Activated CD4-positive, alpha-beta T cell treated with anti-CD3 and anti-CD28 coated beads, Interleukin-2, amount 10 ng/mL, durations not matched to agents 7 days and 5 days (primary cell): ENCODE data around the gene TNFRSF13B. TPM values are rescaled to one million over a fixed set of nuclear protein-coding genes. Genes with fewer than 3 reads are reported as not detected.
"Not testable (repeated sequence)": the region's sequence is repeated elsewhere in the genome, so short reads cannot be mapped to it uniquely, and the experiment has no call there.

Source experiments
- CTCF ChIA-PET: fragments of 350-600 bp; sonication (Branson Sonifier 250); formaldehyde crosslinking; loops from one replicate; lab custom pipeline; 2021; ENCODE audit warnings: antibody characterized with exemption; lab: Charles Lee
- POLR2A ChIA-PET: fragments of 350-600 bp; sonication (Branson Sonifier 250); formaldehyde crosslinking; loops from one replicate; lab custom pipeline; 2021; ENCODE audit warnings: antibody characterized with exemption; lab: Charles Lee
- DNase-seq: peaks from one replicate; pipeline ENCODE4 v3.0.0-alpha.2; 2020
- H3K27ac Mint-ChIP-seq: one replicate; pipeline ENCODE4 v1.8.0; 2021; ENCODE audit warnings: mild to moderate bottlenecking, moderate library complexity, mixed read lengths
- H3K27me3 Mint-ChIP-seq: one replicate; pipeline ENCODE4 v1.8.0; 2021; ENCODE audit warnings: mixed read lengths
- H3K36me3 Mint-ChIP-seq: one replicate; pipeline ENCODE4 v1.8.0; 2021; ENCODE audit warnings: low read depth, mixed read lengths
- H3K4me1 Mint-ChIP-seq: one replicate; pipeline ENCODE4 v1.8.0; 2021; ENCODE audit warnings: mixed read lengths
- H3K4me3 Mint-ChIP-seq: one replicate; pipeline ENCODE4 v1.8.0; 2021; ENCODE audit warnings: mild to moderate bottlenecking, moderate library complexity, mixed read lengths
- H3K9me3 Mint-ChIP-seq: one replicate; pipeline ENCODE4 v1.8.0; 2021; ENCODE audit warnings: mixed read lengths
- total RNA-seq, 2 experiments: library from RNA; stranded (reverse); gene quantifications; one replicate each; pipeline ENCODE4 v1.2.3, GENCODE V29; 2021

Gene TNFRSF13B
- total RNA-seq, 2 experiments from 2014 or later = not detected

DNA sequence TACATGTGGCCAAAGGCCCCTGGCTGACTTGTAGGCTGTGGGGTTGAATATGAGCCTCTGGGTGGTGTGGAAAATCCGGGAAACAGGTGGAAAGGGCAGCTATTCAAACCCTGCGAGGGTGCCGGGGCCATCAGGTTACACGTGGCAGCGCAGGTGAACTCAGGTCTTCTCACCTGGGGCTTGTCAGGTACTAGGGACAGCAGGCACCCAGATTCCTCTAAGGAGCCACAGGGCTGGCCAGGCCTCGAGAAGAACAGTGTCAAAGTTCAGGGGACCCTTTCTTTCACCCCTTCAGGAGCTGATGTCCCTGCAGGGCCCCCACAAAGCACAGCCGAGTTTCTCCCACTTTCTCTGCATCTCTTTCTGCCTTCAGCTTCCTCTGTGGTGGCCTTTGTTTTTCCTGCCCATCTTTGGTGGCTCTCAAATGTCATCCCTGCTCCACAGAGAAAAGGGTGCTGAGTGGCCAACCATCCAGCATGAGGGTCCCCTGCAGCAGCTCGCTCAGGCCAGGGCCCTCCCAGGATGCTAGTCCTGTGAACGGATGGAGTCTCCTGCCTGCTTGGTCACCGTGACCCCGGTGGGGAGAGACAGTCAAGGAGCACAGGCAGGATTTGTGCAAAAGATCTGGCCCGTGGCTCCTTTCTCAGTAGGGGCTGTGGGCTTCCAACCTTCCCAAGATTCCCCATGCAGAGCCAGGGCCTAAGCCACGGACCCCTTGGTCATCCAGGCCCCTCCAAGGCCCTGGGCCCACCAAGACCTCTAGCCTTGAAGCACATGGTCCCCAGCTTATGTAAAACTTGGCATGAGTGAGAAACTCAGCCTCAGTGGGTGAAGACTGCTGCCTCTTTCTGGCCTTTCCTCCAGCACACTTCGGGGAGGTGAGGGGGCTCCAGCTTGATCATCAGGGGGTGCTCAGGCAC is 42.2 kb upstream of the TNFRSF13B start:
- H3K4me3 Mint-ChIP-seq, POLR2A ChIA-PET, H3K36me3 Mint-ChIP-seq, DNase-seq, H3K27me3 Mint-ChIP-seq, H3K9me3 Mint-ChIP-seq, H3K27ac Mint-ChIP-seq: not testable (repeated sequence)
- H3K4me1 Mint-ChIP-seq = peaks cover 25% of the 10 kb centered on the region
- CTCF ChIA-PET = interaction anchor here (2.5 kb wide), 1 partner anchor 24 kb away, joined by 6 read pairs; no protein-coding TSS in a partner anchor

DNA sequence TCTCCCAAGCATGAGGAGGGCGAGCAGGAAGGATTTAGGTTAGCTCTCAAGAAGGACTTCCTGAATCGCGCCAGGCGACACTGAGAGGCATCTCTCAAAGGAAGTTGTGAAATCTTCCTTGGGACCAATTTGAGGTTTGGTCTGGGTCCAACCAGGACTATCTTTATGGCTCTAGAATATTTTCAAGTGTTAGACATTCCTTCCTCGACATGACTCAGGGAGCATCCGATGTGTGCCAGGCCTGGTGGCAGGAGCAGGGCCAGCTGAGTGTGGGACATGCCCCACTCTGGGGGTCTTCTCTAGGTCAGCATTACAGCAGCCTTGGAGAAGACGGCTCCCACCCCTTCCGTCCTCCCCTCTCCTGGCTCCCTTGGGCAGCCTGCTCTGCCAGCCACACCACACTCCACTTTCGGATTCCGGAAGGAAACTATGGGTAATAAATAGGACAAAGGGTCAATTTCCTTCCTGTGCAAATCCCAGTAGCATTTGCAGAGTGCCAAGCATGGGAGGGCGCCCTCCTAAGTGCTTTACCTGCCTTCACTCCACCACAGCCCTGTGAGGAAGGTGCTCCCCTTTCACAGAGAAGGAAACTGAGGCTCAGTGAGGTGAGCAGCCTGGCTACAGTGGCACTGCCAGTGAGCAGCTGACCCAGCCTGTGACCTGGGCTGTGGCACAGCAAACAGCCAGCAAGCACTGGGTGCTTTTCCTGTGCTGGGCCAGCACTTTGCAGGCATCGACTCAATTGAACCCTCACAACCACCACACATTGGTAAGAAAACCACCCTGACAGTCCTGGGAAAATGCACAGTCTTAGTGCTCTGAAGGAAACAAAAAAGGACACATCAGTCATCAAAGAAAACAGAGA is 39.4 kb upstream of the TNFRSF13B start:
- H3K36me3 Mint-ChIP-seq, H3K27ac Mint-ChIP-seq, DNase-seq, POLR2A ChIA-PET, H3K9me3 Mint-ChIP-seq, H3K27me3 Mint-ChIP-seq, H3K4me1 Mint-ChIP-seq, H3K4me3 Mint-ChIP-seq, CTCF ChIA-PET: not testable (repeated sequence)

DNA sequence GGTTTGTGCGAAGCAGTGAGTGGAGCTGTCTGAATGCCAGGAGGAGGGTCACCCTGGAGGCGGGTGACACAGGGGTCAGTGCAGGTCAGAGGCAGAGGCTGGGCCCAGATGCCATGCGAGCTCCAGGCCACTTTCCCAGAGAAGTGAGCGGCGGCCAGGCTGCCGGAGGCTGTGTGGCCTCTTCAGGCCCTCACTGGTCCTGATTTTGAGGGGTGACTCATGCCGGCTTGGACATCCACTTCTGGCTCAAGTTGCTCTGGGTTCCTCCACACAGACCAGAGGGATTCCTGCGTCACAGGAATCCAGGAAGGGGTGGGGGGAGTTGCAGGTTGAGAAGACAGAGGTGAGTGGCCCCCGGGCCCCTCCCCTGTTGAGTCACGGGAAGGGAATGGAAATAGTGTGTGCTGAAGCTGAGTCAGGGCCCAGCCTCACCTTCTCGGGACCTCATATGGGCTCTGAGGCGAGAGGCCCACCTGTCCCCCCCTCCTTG is 38.7 kb upstream of the TNFRSF13B start:
- DNase-seq, H3K36me3 Mint-ChIP-seq, H3K4me3 Mint-ChIP-seq, POLR2A ChIA-PET, H3K27me3 Mint-ChIP-seq, CTCF ChIA-PET, H3K27ac Mint-ChIP-seq, H3K9me3 Mint-ChIP-seq, H3K4me1 Mint-ChIP-seq: not testable (repeated sequence)

DNA sequence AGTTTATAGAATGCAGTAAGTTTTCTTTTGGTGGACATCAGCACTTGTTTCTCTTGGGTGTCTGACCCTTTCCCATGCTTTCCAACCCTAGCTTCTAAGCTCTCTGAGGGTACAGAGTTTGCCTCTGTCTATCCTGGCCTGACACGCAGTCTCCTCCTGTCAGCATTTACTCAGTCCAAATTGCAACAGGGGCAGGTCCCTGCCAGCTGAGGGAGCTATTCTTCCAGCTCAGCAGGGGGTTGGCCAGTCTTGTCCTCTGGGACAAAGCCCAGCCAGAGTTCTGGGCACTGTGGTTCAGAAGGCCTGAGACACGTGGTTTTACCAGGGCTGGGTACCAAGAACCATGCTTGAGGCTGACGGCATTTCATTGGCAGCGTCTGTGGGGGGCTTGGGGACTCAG is 38.1 kb upstream of the TNFRSF13B start:
- H3K4me3 Mint-ChIP-seq, CTCF ChIA-PET, POLR2A ChIA-PET, H3K9me3 Mint-ChIP-seq, H3K4me1 Mint-ChIP-seq, DNase-seq, H3K27ac Mint-ChIP-seq, H3K36me3 Mint-ChIP-seq, H3K27me3 Mint-ChIP-seq: not testable (repeated sequence)

DNA sequence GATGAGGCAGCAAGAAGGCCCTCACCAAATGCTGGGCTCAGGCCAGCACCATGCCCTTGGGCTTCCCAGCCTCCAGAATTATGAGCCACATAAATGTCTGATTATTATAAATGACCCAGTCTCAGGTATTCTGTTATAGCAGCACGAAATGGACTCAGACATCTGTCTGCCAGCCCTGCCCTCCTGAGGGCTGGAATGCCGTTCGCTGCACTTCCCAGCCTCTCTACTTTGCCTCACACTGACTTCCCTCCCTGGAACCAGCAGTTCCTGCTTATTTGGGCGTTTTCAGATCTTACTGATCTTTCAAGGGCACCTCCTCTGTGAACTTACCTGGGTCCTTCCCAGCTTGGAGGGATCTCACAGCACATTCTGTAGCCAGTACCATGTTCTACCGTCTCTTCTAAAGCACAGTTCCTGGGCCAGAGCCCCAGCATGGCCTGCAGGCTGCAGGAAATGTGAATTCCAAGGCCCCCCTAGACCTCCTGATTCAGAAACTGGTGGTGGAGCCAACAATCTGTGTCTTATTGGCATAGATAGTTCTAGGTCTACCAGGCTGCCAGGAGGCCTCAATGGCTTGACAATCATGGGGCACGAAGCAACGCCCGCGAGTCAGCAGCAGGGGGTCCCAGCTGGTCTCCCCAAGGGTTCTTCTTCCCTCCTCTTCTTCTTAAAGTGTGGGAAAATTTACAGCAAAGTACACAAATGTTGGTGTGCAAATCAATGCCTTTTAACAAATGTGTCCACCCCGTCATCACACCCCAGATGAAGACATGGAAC is 36.9 kb upstream of the TNFRSF13B start:
- CTCF ChIA-PET, H3K27ac Mint-ChIP-seq, H3K4me3 Mint-ChIP-seq, H3K4me1 Mint-ChIP-seq, H3K36me3 Mint-ChIP-seq, H3K27me3 Mint-ChIP-seq, POLR2A ChIA-PET, DNase-seq, H3K9me3 Mint-ChIP-seq: not testable (repeated sequence)

DNA sequence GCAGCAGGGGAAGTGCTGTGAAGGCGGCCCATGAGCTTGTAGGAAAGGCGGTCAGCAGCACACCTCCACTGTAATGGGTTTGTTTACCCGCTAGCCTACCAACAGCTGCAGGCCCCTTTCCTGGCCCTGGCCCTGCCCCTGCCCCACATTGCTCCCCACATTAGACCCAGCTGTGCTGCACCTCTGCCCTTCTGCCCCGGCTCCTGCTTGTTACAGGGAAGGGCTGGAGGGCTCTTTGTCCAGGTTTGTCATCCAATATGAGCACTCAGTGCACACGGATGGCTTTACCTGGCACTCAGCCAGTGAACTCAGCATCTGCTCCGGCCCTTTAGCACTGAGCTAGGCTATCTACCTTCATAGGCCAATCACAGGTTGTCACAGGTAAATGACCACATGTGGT is 36.0 kb upstream of the TNFRSF13B start:
- H3K27ac Mint-ChIP-seq, POLR2A ChIA-PET, H3K9me3 Mint-ChIP-seq, H3K4me3 Mint-ChIP-seq, H3K27me3 Mint-ChIP-seq, H3K36me3 Mint-ChIP-seq, H3K4me1 Mint-ChIP-seq, DNase-seq: not testable (repeated sequence)
- CTCF ChIA-PET = interaction anchor here (0.8 kb wide), 1 partner anchor 13 kb away, joined by 4 read pairs; no protein-coding TSS in a partner anchor

DNA sequence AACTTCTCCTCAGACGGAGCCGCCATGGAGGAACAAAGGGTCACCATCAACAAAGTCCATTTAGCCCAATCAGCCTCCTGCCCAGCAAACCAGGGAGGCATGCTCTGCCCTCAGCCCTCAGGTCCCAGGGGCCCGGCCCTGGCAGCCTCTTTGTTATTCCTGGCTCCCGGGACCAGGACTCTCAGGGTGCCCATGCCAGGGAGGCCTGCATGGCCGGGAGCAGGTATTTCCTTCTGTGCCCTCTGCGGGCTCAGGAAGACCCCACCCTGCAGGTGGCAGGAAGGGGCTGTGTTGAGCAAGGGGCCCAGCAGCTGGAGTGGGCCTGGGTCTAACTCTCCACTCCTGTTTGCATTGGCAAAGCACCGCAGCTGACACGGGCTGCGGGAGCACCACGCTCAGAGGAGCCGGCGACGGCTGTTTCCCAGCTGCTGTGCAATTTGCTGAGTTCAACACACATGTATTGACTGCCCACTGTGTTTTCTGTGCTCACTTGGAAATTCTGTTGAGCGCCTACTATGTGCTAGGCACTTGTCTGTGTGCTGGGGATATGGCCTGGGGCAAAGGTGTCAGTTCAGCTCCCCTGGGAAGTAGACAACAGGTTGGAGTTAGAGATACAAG is 33.2 kb upstream of the TNFRSF13B start:
- H3K9me3 Mint-ChIP-seq, H3K27ac Mint-ChIP-seq, POLR2A ChIA-PET, H3K4me1 Mint-ChIP-seq, H3K36me3 Mint-ChIP-seq, DNase-seq, H3K27me3 Mint-ChIP-seq, H3K4me3 Mint-ChIP-seq: not testable (repeated sequence)
- CTCF ChIA-PET = interaction anchor here (0.8 kb wide), 1 partner anchor 14 kb away, joined by 3 read pairs; no protein-coding TSS in a partner anchor

DNA sequence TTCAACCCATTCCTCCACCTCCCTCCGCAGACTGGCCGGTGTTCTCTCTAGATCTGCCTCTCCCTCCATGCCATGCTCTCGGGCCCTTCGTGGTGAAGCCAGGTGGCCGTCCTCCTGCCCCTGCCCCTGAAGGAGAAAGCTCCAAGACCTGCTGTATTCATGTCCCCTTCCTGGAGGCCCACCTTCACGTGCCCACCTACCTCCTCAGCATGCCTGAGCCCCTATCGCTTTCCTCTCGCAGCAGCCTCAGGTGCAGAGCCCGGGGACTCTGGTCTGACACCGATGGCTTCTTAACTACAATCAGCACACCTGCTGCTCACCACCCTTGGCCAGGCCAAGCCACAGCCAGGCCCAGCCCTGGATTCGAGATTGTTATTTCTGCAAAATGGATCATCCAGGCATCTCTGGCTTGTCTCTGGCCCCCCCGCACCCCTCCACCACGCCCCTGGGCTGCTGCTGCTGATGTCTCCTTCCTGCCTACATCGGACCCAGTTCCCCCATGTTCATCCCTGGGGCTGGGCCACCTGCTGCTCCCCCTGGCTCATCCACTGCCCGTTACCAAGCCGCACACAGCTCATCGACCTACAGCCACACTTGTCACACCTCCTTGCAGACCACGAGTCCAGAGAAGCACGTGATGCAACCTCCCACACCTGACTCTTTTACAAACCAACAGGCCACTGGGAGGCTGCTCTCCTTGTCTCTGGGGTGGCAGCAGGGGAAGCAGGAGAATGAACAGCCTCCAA is 32.5 kb upstream of the TNFRSF13B start:
- Mint-ChIP-seq H3K36me3 (no peaks in the 10 kb centered on the region), H3K4me3 (no peak overlapping the region), H3K4me1 (peaks cover 4% of the 10 kb centered on the region), H3K27me3 (peaks cover 3% of the 10 kb centered on the region), H3K9me3 (no peaks in the 10 kb centered on the region), H3K27ac (no peak overlapping the region)
- ChIA-PET POLR2A (no interaction called here), CTCF (interaction anchor here (0.8 kb wide), 1 partner anchor 15 kb away, joined by 3 read pairs; no protein-coding TSS in a partner anchor)
- DNase-seq = no peak

DNA sequence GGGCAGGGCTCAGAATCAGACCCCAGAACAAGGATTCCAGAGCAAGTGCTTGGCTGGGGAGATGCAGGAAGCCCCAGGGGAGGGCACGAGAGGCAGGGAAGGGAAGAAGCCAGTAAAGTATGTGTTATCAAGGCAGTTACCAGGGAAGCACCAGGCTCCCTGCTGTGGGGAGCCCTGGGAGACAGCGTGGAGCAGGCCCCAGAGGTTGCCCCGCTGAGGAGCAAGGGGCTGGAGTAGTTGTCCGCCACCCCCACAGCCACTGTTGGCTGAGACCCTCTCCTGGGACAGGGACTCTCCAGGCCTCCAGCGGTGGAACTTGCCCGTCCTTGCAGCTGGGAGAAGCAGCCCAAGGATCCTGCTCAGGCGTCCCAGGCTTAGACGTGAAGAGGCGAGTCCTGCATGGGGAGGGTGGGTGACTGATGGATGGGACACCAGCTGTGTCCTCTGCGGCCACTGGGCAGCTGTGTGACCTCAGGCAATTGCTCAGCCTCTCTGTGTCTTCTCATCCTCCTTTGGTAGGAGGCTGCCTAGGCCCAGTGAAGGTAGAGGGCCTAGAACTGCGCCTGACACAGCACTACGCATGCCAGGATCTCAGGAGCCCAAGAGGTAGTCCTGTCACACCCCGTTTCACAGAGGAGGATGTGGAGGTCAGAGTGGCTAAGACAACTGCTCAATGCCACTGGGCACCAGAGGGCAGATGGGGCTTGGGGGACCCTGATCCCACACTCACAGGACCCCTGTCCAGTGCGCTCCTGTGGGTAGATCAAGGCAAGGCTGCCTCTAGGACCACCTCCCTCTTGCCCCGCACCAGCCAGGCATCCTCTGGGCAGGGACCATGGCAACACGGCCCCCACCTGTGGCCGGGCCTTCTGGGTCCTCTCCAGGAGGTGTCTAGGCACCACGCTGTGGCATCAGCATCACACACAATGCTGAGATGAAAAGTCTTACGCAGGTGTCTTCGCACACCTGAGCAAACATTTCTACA is 31.1 kb upstream of the TNFRSF13B start:
- H3K4me1 Mint-ChIP-seq, CTCF ChIA-PET, H3K27me3 Mint-ChIP-seq, H3K27ac Mint-ChIP-seq, H3K9me3 Mint-ChIP-seq, DNase-seq, H3K36me3 Mint-ChIP-seq, H3K4me3 Mint-ChIP-seq: not testable (repeated sequence)
- POLR2A ChIA-PET = interaction anchor here (0.7 kb wide), 1 partner anchor 193 kb away, joined by 7 read pairs; no protein-coding TSS in a partner anchor

DNA sequence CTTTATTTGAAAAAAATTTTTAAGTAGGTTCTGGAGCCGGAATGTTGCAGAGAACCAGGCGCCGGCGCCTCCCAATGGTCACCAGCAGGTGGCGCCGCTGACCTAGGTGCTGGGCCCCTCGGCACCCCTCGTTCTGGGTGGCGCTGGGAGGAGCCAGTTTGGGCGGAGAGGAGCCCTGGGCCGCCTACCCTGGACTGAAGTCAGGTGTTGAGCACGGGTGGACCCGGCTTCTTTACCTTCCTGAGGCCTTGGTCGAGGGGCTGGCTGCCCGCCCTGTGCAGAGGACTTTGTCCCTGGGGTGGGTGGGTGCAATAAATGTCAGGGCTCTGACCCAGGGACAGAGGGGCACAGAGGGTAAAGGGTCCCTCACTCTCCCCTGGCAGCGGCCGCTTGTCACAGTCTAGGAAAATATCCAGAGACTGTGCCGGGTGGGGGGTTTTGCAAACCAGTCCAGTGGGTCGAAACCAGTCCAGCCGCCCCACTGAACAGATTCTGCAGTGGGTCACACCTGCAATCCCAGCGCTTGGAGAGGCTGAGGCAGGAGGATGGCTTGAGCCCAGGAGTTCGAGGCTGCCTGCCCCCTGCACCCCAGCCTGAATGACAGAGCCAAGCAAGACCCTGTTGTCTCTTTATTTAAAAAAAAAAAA is 30.1 kb upstream of the TNFRSF13B start:
- ChIA-PET CTCF (no interaction called here), POLR2A (interaction anchor here (0.7 kb wide), 1 partner anchor 194 kb away, joined by 7 read pairs; no protein-coding TSS in a partner anchor)
- H3K36me3 Mint-ChIP-seq = no peaks in the 10 kb centered on the region
- H3K9me3 Mint-ChIP-seq = no peaks in the 10 kb centered on the region
- DNase-seq = peak; percentile 78
- peaks cover 4% of the 10 kb centered on the region for H3K4me1 Mint-ChIP-seq
- peaks cover 3% of the 10 kb centered on the region for H3K27me3 Mint-ChIP-seq
- H3K27ac Mint-ChIP-seq = no peak overlapping the region
- no peak overlapping the region for H3K4me3 Mint-ChIP-seq
